ENCODE measurements around the gene C1orf50.
A peak's percentile ranks its signal among the peaks of the same experiment; 100 is the strongest.

C1orf50 gene

GRCh38 chr1:42745851-42746250 lies 21.2 kb upstream of the C1orf50 start:
- Histone ChIP-seq H3K27ac (no peak overlapping the region), H3K27me3 (no peaks in the 10 kb centered on the region), H3K4me1 (no peaks in the 10 kb centered on the region), H3K4me3 (no peak overlapping the region), H3K9me3 (no peaks in the 10 kb centered on the region), H3K36me3 (peaks cover 20 to 59% (median 46%) of the 10 kb centered on the region in 3 donors)
- TF ChIP-seq CTCF (IDR thresholded peaks at IDR 0.05), result no peak
- DNase-seq, result no peak
- intact Hi-C loops (cut with DNase I; ENCODE audit: low total_unique reads), result loop anchor here (10.0 kb wide), 1 partner anchor 161 kb away; no protein-coding TSS in a partner anchor

- DNase-seq, result no peak
- no peak for TF ChIP-seq CTCF (IDR thresholded peaks at IDR 0.05)
- peaks cover 22 to 60% (median 46%) of the 10 kb centered on the region in 3 donors for H3K36me3 ChIP-seq
Observed at GRCh38 chr1:42746436-42747105, 20.5 kb upstream of the C1orf50 start.

GRCh38 chr1:42747125-42747524 lies 19.9 kb upstream of the C1orf50 start:
- TF ChIP-seq CTCF (IDR thresholded peaks at IDR 0.05), result peak; percentile 29 to 49
- H3K9me3 ChIP-seq, result no peaks in the 10 kb centered on the region
- H3K4me1 ChIP-seq, result no peaks in the 10 kb centered on the region
- H3K36me3 ChIP-seq, result peaks cover 28 to 66% (median 52%) of the 10 kb centered on the region in 3 donors
- intact Hi-C loops (cut with DNase I; ENCODE audit: low total_unique reads), result loop anchor here (10.0 kb wide), 1 partner anchor 162 kb away; no protein-coding TSS in a partner anchor
- no peak overlapping the region for H3K4me3 ChIP-seq
- DNase-seq, result no peak
- H3K27ac ChIP-seq, result no peak overlapping the region
- H3K27me3 ChIP-seq, result no peaks in the 10 kb centered on the region

More at GRCh38 chr1:42746436-42747105, 20.5 kb upstream of the C1orf50 start:
- intact Hi-C loops (cut with DNase I; ENCODE audit: low total_unique reads), result loop anchor here (10.0 kb wide), 1 partner anchor 162 kb away; no protein-coding TSS in a partner anchor
- Histone ChIP-seq H3K9me3 (no peaks in the 10 kb centered on the region), H3K27ac (no peak overlapping the region), H3K4me3 (no peak overlapping the region), H3K27me3 (no peaks in the 10 kb centered on the region), H3K4me1 (no peaks in the 10 kb centered on the region)

- no peak overlapping the region for H3K27ac ChIP-seq
- H3K9me3 ChIP-seq, result no peaks in the 10 kb centered on the region
- intact Hi-C loops (cut with DNase I; ENCODE audit: low total_unique reads), result loop anchor here (10.0 kb wide), 1 partner anchor 163 kb away; no protein-coding TSS in a partner anchor
- no peak for TF ChIP-seq CTCF (IDR thresholded peaks at IDR 0.05)
- no peak overlapping the region for H3K4me3 ChIP-seq
- peaks cover 37 to 75% (median 61%) of the 10 kb centered on the region in 3 donors for H3K36me3 ChIP-seq
- DNase-seq, result no peak
- H3K4me1 ChIP-seq, result no peaks in the 10 kb centered on the region
- no peaks in the 10 kb centered on the region for H3K27me3 ChIP-seq
Observed at GRCh38 chr1:42748021-42748420, 19.0 kb upstream of the C1orf50 start.

- no peak for DNase-seq
- Histone ChIP-seq H3K27ac (no peak overlapping the region), H3K4me3 (no peak overlapping the region), H3K27me3 (no peaks in the 10 kb centered on the region), H3K4me1 (no peaks in the 10 kb centered on the region), H3K9me3 (no peaks in the 10 kb centered on the region), H3K36me3 (peaks cover 44 to 81% (median 68%) of the 10 kb centered on the region in 3 donors)
- intact Hi-C loops (cut with DNase I; ENCODE audit: low total_unique reads), result loop anchor here (10.0 kb wide), 1 partner anchor 164 kb away; no protein-coding TSS in a partner anchor
- TF ChIP-seq CTCF (IDR thresholded peaks at IDR 0.05), result no peak
Observed at GRCh38 chr1:42748461-42749410, 18.3 kb upstream of the C1orf50 start.

Data from tibial artery (tissue), 4 donors.